AG04449 (cell line): ENCODE measurements around the gene CD1B.

Experiments used
- CTCF ChIA-PET: fragments of 350-600 bp; formaldehyde crosslinking; extraction: SDS; loops from one replicate; lab custom pipeline; 2021; ENCODE audit warnings: antibody characterized with exemption; lab: Yijun Ruan, JAX
- POLR2A ChIA-PET: fragments of 400-600, 350-600 bp; formaldehyde crosslinking; extraction: SDS; loops from one replicate; lab custom pipeline; 2020; ENCODE audit warnings: antibody characterized with exemption, inconsistent platforms; lab: Yijun Ruan, JAX
- DNase-seq: peaks from one replicate; pipeline ENCODE4 v3.0.0-alpha.2; 2010; ENCODE audit warnings: low read depth, low spot score
- H3K4me3 ChIP-seq: 2 replicates; pipeline ENCODE4 v1.5.1; 2011; ENCODE audit warnings: low read depth, mild to moderate bottlenecking, control low read depth, low read length
- TF ChIP-seq, protein P1 (sequence below): IDR thresholded peaks from one replicate; pipeline ENCODE4 v1.5.1; 2011; ENCODE audit warnings: mild to moderate bottlenecking, moderate library complexity, low read length, control low read depth, inconsistent platforms; ENCODE audit not compliant: insufficient read depth; ENCODE audit errors: missing control alignments

CD1B gene

DNA sequence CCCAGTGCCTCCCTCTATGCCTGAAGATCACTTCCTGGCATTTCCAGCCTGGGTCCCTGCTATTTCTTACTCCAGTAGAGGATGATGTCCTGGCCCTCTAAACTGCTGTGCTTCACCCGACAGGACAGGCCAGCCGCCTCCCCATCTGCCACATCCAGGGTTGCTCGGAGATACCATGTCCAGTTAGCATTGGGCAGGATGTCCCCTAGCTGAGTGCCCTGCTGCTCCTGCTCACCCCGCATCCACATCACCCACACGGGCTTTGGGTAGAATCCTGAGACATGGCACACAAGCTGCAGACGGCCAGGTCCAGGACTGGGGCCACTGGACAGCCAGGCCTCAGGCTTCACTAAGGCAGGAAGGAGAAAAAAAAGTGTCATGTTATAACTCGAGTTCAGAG lies 2.0 kb downstream of the CD1B start:
- ChIA-PET POLR2A (no interaction called here), CTCF (interaction anchor here (1.2 kb wide), 1 partner anchor 11 kb away, joined by 3 read pairs; no protein-coding TSS in a partner anchor)
- DNase-seq, result no peak
- no peak overlapping the region for H3K4me3 ChIP-seq
- TF ChIP-seq, protein P1, sequence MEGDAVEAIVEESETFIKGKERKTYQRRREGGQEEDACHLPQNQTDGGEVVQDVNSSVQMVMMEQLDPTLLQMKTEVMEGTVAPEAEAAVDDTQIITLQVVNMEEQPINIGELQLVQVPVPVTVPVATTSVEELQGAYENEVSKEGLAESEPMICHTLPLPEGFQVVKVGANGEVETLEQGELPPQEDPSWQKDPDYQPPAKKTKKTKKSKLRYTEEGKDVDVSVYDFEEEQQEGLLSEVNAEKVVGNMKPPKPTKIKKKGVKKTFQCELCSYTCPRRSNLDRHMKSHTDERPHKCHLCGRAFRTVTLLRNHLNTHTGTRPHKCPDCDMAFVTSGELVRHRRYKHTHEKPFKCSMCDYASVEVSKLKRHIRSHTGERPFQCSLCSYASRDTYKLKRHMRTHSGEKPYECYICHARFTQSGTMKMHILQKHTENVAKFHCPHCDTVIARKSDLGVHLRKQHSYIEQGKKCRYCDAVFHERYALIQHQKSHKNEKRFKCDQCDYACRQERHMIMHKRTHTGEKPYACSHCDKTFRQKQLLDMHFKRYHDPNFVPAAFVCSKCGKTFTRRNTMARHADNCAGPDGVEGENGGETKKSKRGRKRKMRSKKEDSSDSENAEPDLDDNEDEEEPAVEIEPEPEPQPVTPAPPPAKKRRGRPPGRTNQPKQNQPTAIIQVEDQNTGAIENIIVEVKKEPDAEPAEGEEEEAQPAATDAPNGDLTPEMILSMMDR, result no peak

DNA sequence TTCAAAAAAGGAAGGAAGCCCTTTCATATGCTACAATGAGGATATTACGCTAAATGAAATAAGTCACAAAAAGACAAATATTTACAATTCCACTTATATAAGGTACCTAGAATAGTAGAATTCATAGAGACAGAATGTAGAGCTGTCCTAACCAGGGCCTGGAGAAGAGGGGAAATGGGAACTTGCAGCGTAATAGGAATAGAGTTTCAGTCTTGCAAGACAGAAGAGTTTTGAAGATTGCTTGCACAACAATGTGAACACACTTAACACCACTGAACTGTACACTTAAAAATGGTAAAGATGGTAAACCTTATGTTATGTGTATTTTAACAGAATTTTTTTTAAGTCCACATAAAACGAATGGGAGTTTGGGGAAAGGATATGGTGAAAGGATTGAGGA lies 2.9 kb downstream of the CD1B start:
- TF ChIP-seq, protein P1, result no peak
- POLR2A ChIA-PET, result no interaction called here
- CTCF ChIA-PET, result no interaction called here
- DNase-seq, result no peak
- no peak overlapping the region for H3K4me3 ChIP-seq

DNA sequence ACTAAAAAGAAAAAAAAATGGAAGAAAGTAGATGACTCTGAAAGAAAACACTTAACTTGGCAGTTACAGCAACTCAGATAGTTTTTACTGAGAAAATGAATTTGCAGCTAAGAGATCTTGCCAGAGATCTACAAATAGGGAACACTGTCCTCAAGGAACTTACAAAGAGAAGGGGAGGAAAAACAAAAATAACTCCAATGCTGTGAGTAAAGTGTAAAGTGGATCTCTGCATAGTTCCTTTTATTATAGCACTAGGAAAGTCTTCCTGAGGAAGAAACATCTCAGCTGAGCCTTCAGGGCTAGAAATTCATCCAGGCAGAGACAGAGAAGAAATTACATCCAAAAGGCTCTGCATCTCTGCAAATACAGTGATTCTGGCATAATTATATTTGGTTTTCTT lies 3.9 kb downstream of the CD1B start:
- POLR2A ChIA-PET, result no interaction called here
- CTCF ChIA-PET, result no interaction called here

DNA sequence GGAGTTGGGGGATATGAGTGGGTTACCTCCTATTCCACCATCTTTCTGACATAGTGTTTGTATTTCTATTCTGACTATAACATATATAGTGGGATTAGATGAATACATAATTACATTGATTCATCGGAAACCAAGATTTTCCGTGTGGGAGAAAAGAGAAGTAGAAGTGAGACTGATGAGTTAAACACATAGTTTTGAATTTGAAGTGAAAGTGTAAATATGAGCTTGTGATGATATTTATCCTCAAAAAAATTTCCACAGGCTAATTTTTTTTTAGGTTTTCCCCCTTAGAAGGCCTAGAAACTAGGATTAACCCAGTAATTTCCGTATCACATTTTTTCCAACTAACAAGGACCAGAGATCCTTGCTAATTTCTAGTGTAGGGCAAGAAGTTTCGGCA lies 6.9 kb downstream of the CD1B start:
- POLR2A ChIA-PET, result no interaction called here
- no peak for DNase-seq
- CTCF ChIA-PET, result no interaction called here

More for the DNA sequence above, 3.9 kb downstream of the CD1B start:
- no peak overlapping the region for H3K4me3 ChIP-seq
- no peak for DNase-seq
- TF ChIP-seq, protein P1, result no peak

DNA sequence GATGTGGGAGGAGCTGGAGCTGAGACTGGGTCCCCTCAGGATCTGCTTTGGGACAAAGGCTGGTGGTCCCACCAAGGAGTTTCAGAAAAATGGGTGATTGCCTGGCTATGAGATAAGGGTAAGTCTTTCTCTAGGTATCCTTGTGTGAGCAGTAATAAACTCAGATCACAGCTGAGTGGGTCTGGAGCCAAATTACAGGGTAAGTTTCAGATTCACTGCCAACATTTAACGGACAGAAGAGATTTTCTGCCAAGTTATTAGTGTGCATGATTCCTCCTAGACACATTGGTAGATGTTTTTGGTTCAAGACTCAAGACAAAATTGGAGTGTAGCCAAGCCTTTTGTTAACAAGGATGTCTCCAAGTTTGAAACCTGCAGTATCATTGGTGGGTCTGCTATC lies 7.5 kb downstream of the CD1B start:
- DNase-seq, result no peak
- TF ChIP-seq, protein P1, result no peak
- CTCF ChIA-PET, result no interaction called here
- no peak overlapping the region for H3K4me3 ChIP-seq
- POLR2A ChIA-PET, result no interaction called here

More for the DNA sequence above, 6.9 kb downstream of the CD1B start:
- TF ChIP-seq, protein P1, result no peak
- no peak overlapping the region for H3K4me3 ChIP-seq

DNA sequence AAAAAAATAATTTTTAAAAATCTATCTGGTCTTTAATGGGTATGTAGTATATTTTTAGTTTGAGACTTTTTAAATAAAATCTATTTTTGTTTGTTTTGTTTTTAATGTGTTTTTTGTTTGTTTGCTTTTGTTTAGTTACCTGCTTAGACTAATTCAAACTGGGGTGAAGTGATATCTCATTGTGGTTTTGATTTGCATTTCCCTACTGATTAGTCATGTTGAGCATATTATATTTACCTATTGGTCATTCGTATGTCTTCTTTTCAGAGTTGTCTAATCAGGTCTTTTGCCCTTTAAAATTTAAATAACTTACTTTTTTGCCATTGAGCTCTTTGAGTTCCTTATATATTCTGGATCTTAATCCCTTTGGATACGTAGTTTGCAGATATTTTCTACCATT lies 20.3 kb downstream of the CD1B start:
- CTCF ChIA-PET, result no interaction called here

More for the DNA sequence above, 20.3 kb downstream of the CD1B start:
- POLR2A ChIA-PET, result no interaction called here
- TF ChIP-seq, protein P1, result no peak
- no peak overlapping the region for H3K4me3 ChIP-seq
- DNase-seq, result no peak
